HEK293T (cell line): ENCODE data around the gene LRFN4.

ENCODE experiments used
- ARNT ChIP-seq: fragments of 450-650 bp; IDR thresholded peaks from 2 replicates; pipeline ENCODE4 v1.6.1; 2017; ENCODE audit warnings: mild to moderate bottlenecking
- BHLHE40 ChIP-seq: fragments of 450-650 bp; IDR thresholded peaks from 2 replicates; pipeline ENCODE4 v1.6.1; 2016; ENCODE audit warnings: mild to moderate bottlenecking, moderate library complexity, borderline replicate concordance
- CTBP1 ChIP-seq: fragments of 450-650 bp; IDR thresholded peaks from 2 replicates; pipeline ENCODE4 v1.6.1; 2016; ENCODE audit warnings: borderline replicate concordance
- ELF4 ChIP-seq: fragments of 450-650 bp; IDR thresholded peaks from 2 replicates; pipeline ENCODE4 v1.6.1; 2017; ENCODE audit warnings: antibody characterized with exemption
- FOXA1 ChIP-seq: fragments of 450-650 bp; IDR thresholded peaks from 2 replicates; pipeline ENCODE4 v1.6.1; 2016; ENCODE audit warnings: mild to moderate bottlenecking
- FOXK2 ChIP-seq: fragments of 450-650 bp; IDR thresholded peaks from 2 replicates; pipeline ENCODE4 v1.6.1; 2016; ENCODE audit warnings: mild to moderate bottlenecking
- FOXM1 ChIP-seq: fragments of 450-650 bp; IDR thresholded peaks from 2 replicates; pipeline ENCODE4 v1.6.1; 2017; ENCODE audit warnings: mild to moderate bottlenecking, borderline replicate concordance
- HDGF ChIP-seq: fragments of 450-650 bp; IDR thresholded peaks from 2 replicates; pipeline ENCODE4 v1.6.1; 2017; ENCODE audit warnings: antibody characterized with exemption, borderline replicate concordance
- NFRKB ChIP-seq: fragments of 450-650 bp; IDR thresholded peaks from 2 replicates; pipeline ENCODE4 v1.6.1; 2016; ENCODE audit warnings: mild to moderate bottlenecking, moderate library complexity
- SP1 ChIP-seq: fragments of 450-650 bp; IDR thresholded peaks from 2 replicates; pipeline ENCODE4 v1.6.1; 2017
- SUZ12 ChIP-seq: fragments of 450-650 bp; IDR thresholded peaks from 2 replicates; pipeline ENCODE4 v1.6.1; 2016; ENCODE audit warnings: mild to moderate bottlenecking
- TARDBP ChIP-seq: fragments of 450-650 bp; IDR thresholded peaks from 2 replicates; pipeline ENCODE4 v1.6.1; 2016
- ZNF384 ChIP-seq: fragments of 450-650 bp; IDR thresholded peaks from 2 replicates; pipeline ENCODE4 v1.6.1; 2016

DNA sequence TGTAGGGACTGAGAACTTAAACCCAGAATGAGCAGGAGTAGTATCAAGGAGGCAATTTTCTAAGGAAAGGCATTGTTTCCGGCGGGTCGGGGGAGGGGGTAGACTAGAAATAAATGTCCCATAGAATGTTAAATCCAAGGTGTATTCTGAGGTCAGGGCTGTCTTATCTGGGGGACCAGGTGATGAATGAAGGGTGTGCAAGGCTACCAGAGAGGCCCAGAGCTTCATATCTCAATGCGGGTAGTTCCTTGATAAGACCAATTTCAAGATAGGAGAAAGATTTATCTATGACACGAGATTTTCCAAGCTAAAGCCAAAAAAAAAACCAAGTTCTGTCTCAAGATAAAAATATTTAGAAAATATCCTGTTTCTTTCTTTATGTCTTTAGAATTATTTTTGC is 21.9 kb upstream of the LRFN4 start:
- TF ChIP-seq ARNT (no peak), FOXM1 (no peak), SUZ12 (no peak), HDGF (no peak), TARDBP (no peak), FOXA1 (no peak), CTBP1 (no peak), BHLHE40 (no peak), ELF4 (no peak), FOXK2 (no peak), SP1 (no peak), NFRKB (no peak), ZNF384 (no peak)
